GM12891 (cell line): ENCODE results near the gene ST3GAL6.

ENCODE experiments used
- DNase-seq: peaks from one replicate; pipeline ENCODE4 v3.0.0; 2011; ENCODE audit warnings: low spot score; ENCODE audit not compliant: insufficient read length
- FAIRE-seq: peaks from 2 replicates; lab custom pipeline; 2011; peaks lifted over from hg19 to GRCh38; lab: Jason Lieb, UNC
- PAX5 ChIP-seq: IDR thresholded peaks from 2 replicates; pipeline ENCODE4 v1.6.1; 2011; ENCODE audit warnings: low read length, moderate library complexity, mild to moderate bottlenecking; ENCODE audit not compliant: insufficient read depth, severe bottlenecking
- POLR2A ChIP-seq: IDR thresholded peaks from 2 replicates; pipeline ENCODE4 v1.6.1; 2011; ENCODE audit warnings: low read depth, low read length, control low read depth
- POLR2AphosphoS5 ChIP-seq: IDR thresholded peaks from 2 replicates; pipeline ENCODE4 v1.6.1; 2011; ENCODE audit warnings: low read depth, low read length, control low read depth
- POU2F2 ChIP-seq: IDR thresholded peaks from 2 replicates; pipeline ENCODE4 v1.6.1; 2011; ENCODE audit warnings: low read depth, mild to moderate bottlenecking, control low read depth, low read length, moderate library complexity
- SPI1 ChIP-seq: IDR thresholded peaks from 2 replicates; pipeline ENCODE4 v1.6.1; 2011; ENCODE audit warnings: low read depth, low read length, control low read depth
- TAF1 ChIP-seq: IDR thresholded peaks from 2 replicates; pipeline ENCODE4 v1.6.1; 2011; ENCODE audit warnings: low read depth, low read length, control low read depth

The ST3GAL6 gene

GRCh38 chr3:98811048-98811447, 47.9 kb downstream of the ST3GAL6 start:
- TF ChIP-seq SPI1 (no peak), POLR2AphosphoS5 (no peak), PAX5 (no peak), POU2F2 (no peak), TAF1 (no peak), POLR2A (no peak)
- no peak for DNase-seq
- FAIRE-seq, result no peak

GRCh38 chr3:98812851-98813374, 49.8 kb downstream of the ST3GAL6 start:
- DNase-seq (peak; percentile 2), FAIRE-seq (no peak)
- no peak for TF ChIP-seq POU2F2
- TF ChIP-seq PAX5, result no peak
- TF ChIP-seq POLR2AphosphoS5, result no peak
- TF ChIP-seq TAF1, result no peak
- TF ChIP-seq SPI1, result no peak
- TF ChIP-seq POLR2A, result no peak

- TF ChIP-seq SPI1 (no peak), POU2F2 (no peak), TAF1 (no peak), POLR2AphosphoS5 (no peak), PAX5 (no peak), POLR2A (no peak)
- DNase-seq (no peak), FAIRE-seq (no peak)
Observed at GRCh38 chr3:98814817-98815420, 51.8 kb downstream of the ST3GAL6 start.

- TF ChIP-seq PAX5 (no peak), POLR2A (no peak), SPI1 (no peak), TAF1 (no peak), POU2F2 (no peak)
- peak; percentile 63 for FAIRE-seq
- peak; percentile 9 for DNase-seq
Observed at GRCh38 chr3:98817547-98818041, 54.5 kb downstream of the ST3GAL6 start.

GRCh38 chr3:98821063-98821462, 57.9 kb downstream of the ST3GAL6 start:
- no peak for FAIRE-seq
- no peak for DNase-seq
- TF ChIP-seq POLR2AphosphoS5 (no peak), SPI1 (no peak), PAX5 (no peak), POU2F2 (no peak), TAF1 (no peak), POLR2A (no peak)

GRCh38 chr3:98823791-98824190, 60.7 kb downstream of the ST3GAL6 start:
- DNase-seq (no peak), FAIRE-seq (no peak)
- TF ChIP-seq PAX5 (no peak), POLR2A (no peak), POU2F2 (no peak), SPI1 (no peak), TAF1 (no peak), POLR2AphosphoS5 (no peak)

GRCh38 chr3:98824256-98824655, 61.1 kb downstream of the ST3GAL6 start:
- no peak for FAIRE-seq
- TF ChIP-seq POU2F2 (no peak), POLR2AphosphoS5 (no peak), TAF1 (no peak), SPI1 (no peak), POLR2A (no peak), PAX5 (no peak)
- no peak for DNase-seq

- FAIRE-seq (no peak), DNase-seq (no peak)
- TF ChIP-seq POU2F2 (no peak), TAF1 (no peak), SPI1 (no peak), PAX5 (no peak), POLR2A (no peak), POLR2AphosphoS5 (no peak)
Observed at GRCh38 chr3:98826126-98826525, 63.0 kb downstream of the ST3GAL6 start.

- DNase-seq (no peak), FAIRE-seq (no peak)
- TF ChIP-seq POLR2A (no peak), SPI1 (no peak), POLR2AphosphoS5 (no peak), PAX5 (no peak), POU2F2 (no peak), TAF1 (no peak)
Observed at GRCh38 chr3:98827221-98827920, 64.2 kb downstream of the ST3GAL6 start.
